Measurements from ENCODE around the gene WIPI1. TPM values are rescaled to one million over a fixed set of nuclear protein-coding genes. Genes with fewer than 3 reads are reported as not detected.

WIPI1 gene
- total RNA-seq, 1 experiment from 2014 or later, result 21.8 TPM

GRCh38 chr17:68432086-68432864 is 25.0 kb downstream of the WIPI1 start:
- Mint-ChIP-seq H3K36me3 (ENCODE audit: insufficient read depth, unreplicated experiment) (peaks cover 9% of the 10 kb centered on the region), H3K4me1 (ENCODE audit: low read depth, unreplicated experiment) (peaks cover 6% of the 10 kb centered on the region), H3K4me3 (ENCODE audit: unreplicated experiment) (no peak overlapping the region), H3K9me3 (ENCODE audit: unreplicated experiment) (no peaks in the 10 kb centered on the region), H3K27me3 (ENCODE audit: insufficient read depth, unreplicated experiment) (no peaks in the 10 kb centered on the region), H3K27ac (ENCODE audit: unreplicated experiment) (no peak overlapping the region)
- Histone ChIP-seq H3K36me3 (ENCODE audit: control insufficient read depth, insufficient read depth, low read length) (no peaks in the 10 kb centered on the region), H3K9me3 (no peaks in the 10 kb centered on the region), H3K27me3 (replicated peaks; ENCODE audit: control insufficient read depth, insufficient read depth, low read length) (no peaks in the 10 kb centered on the region), H3K4me3 (ENCODE audit: low read depth, low read length) (no peak overlapping the region), H3K4me1 (no peaks in the 10 kb centered on the region)
- no TSS peak for BruUV-seq (replicated peaks)
- CTCF ChIA-PET, result interaction anchor here (0.6 to 1.6 kb wide), 5 partner anchors 24 to 263 kb away, joined by 3 to 5 read pairs (median 3); partner anchors contain the start of gene AMZ2
- POLR2A ChIA-PET, result no interaction called here
- no peak for DNase-seq
- TF ChIP-seq CTCF (IDR thresholded peaks at IDR 0.05; ENCODE audit: insufficient read depth in 1 of 2, low read depth in 1 of 2, low read length in 1 of 2, severe bottlenecking in 1 of 2, unreplicated experiment in 1 of 2), result no peak
- intact Hi-C loops (cut with micrococcal nuclease; ENCODE audit: unreplicated experiment), result no loop called here

GRCh38 chr17:68431661-68432071 is 25.6 kb downstream of the WIPI1 start:
- intact Hi-C loops (cut with micrococcal nuclease; ENCODE audit: unreplicated experiment), result no loop called here
- Mint-ChIP-seq H3K4me1 (ENCODE audit: low read depth, unreplicated experiment) (peaks cover 6% of the 10 kb centered on the region), H3K4me3 (ENCODE audit: unreplicated experiment) (no peak overlapping the region), H3K9me3 (ENCODE audit: unreplicated experiment) (no peaks in the 10 kb centered on the region), H3K36me3 (ENCODE audit: insufficient read depth, unreplicated experiment) (peaks cover 9% of the 10 kb centered on the region), H3K27me3 (ENCODE audit: insufficient read depth, unreplicated experiment) (no peaks in the 10 kb centered on the region), H3K27ac (ENCODE audit: unreplicated experiment) (no peak overlapping the region)
- H3K36me3 ChIP-seq (ENCODE audit: control insufficient read depth, insufficient read depth, low read length), result no peaks in the 10 kb centered on the region
- no peaks in the 10 kb centered on the region for H3K9me3 ChIP-seq
- POLR2A ChIA-PET, result no interaction called here
- H3K4me3 ChIP-seq (ENCODE audit: low read depth, low read length), result no peak overlapping the region
- CTCF ChIA-PET, result interaction anchor here (0.6 to 1.6 kb wide), 5 partner anchors 24 to 263 kb away, joined by 3 to 5 read pairs (median 3); partner anchors contain the start of gene AMZ2
- TF ChIP-seq CTCF (IDR thresholded peaks at IDR 0.05; ENCODE audit: insufficient read depth in 1 of 2, low read depth in 1 of 2, low read length in 1 of 2, severe bottlenecking in 1 of 2, unreplicated experiment in 1 of 2), result no peak
- peak in 1 of 2 experiments; percentile 37 for DNase-seq
- no TSS peak for BruUV-seq (replicated peaks)
- no peaks in the 10 kb centered on the region for H3K4me1 ChIP-seq
- H3K27me3 ChIP-seq (replicated peaks; ENCODE audit: control insufficient read depth, insufficient read depth, low read length), result no peaks in the 10 kb centered on the region

- Histone ChIP-seq H3K27me3 (replicated peaks; ENCODE audit: control insufficient read depth, insufficient read depth, low read length) (no peaks in the 10 kb centered on the region), H3K4me1 (no peaks in the 10 kb centered on the region), H3K36me3 (ENCODE audit: control insufficient read depth, insufficient read depth, low read length) (no peaks in the 10 kb centered on the region), H3K9me3 (no peaks in the 10 kb centered on the region), H3K4me3 (ENCODE audit: low read depth, low read length) (no peak overlapping the region)
- DNase-seq, result no peak
- intact Hi-C loops (cut with micrococcal nuclease; ENCODE audit: unreplicated experiment), result no loop called here
- no peaks in the 10 kb centered on the region for H3K9me3 Mint-ChIP-seq (ENCODE audit: unreplicated experiment)
- H3K4me3 Mint-ChIP-seq (ENCODE audit: unreplicated experiment), result no peak overlapping the region
- peaks cover 2% of the 10 kb centered on the region for H3K4me1 Mint-ChIP-seq (ENCODE audit: low read depth, unreplicated experiment)
- no peaks in the 10 kb centered on the region for H3K27me3 Mint-ChIP-seq (ENCODE audit: insufficient read depth, unreplicated experiment)
- peaks cover 5% of the 10 kb centered on the region for H3K36me3 Mint-ChIP-seq (ENCODE audit: insufficient read depth, unreplicated experiment)
- no TSS peak for BruUV-seq (replicated peaks)
- CTCF ChIA-PET, result interaction anchor here (0.9 to 1.6 kb wide), 3 partner anchors 32 to 258 kb away, joined by 3 to 5 read pairs (median 3); partner anchors contain the start of gene AMZ2
- TF ChIP-seq CTCF (IDR thresholded peaks at IDR 0.05; ENCODE audit: insufficient read depth in 1 of 2, low read depth in 1 of 2, low read length in 1 of 2, severe bottlenecking in 1 of 2, unreplicated experiment in 1 of 2), result no peak
- no peak overlapping the region for H3K27ac Mint-ChIP-seq (ENCODE audit: unreplicated experiment)
- POLR2A ChIA-PET, result no interaction called here
Observed at GRCh38 chr17:68431045-68431608, 26.2 kb downstream of the WIPI1 start.
